ENCODE data around the gene SLC38A4.
"Not testable (repeated sequence)": the region's sequence is repeated elsewhere in the genome, so short reads cannot be mapped to it uniquely, and the experiment has no call there.

SLC38A4 gene

DNA sequence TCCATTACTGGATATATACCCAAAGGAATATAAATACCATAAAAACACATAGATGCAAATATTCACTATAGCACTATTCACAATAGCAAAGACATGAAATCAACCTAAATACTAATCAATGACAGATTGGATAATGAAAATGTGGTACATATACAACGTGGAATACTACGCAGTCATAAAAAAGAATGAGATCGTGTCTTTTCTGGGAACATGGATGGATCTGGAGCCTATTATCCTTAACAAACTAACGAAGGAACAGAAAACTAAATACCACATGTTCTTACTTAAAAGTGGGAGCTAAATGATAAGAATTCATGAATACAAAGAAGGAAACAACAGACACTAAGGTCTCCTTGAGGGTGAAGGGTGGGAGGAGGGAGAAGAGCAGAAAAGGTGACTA lies 76.5 kb downstream of the SLC38A4 start:
- no peak for DNase-seq
- TF ChIP-seq CTCF (IDR thresholded peaks at IDR 0.05; ENCODE audit: low read depth, low read length), result no peak
- Histone ChIP-seq H3K27me3 (no peaks in the 10 kb centered on the region), H3K36me3 (no peaks in the 10 kb centered on the region), H3K4me1 (no peaks in the 10 kb centered on the region), H3K4me3 (ENCODE audit: low read depth, low read length) (no peak overlapping the region), H3K9me3 (no peaks in the 10 kb centered on the region)

GRCh38 chr12:46744283-46744682 lies 81.5 kb downstream of the SLC38A4 start:
- TF ChIP-seq CTCF (IDR thresholded peaks at IDR 0.05; ENCODE audit: low read depth, low read length), result no peak
- Histone ChIP-seq H3K4me1 (no peaks in the 10 kb centered on the region), H3K4me3 (ENCODE audit: low read depth, low read length) (no peak overlapping the region), H3K36me3 (no peaks in the 10 kb centered on the region), H3K9me3 (no peaks in the 10 kb centered on the region), H3K27me3 (no peaks in the 10 kb centered on the region)
- no peak for DNase-seq

GRCh38 chr12:46743456-46743855 lies 82.3 kb downstream of the SLC38A4 start:
- TF ChIP-seq CTCF (IDR thresholded peaks at IDR 0.05; ENCODE audit: low read depth, low read length), result no peak
- Histone ChIP-seq H3K27me3 (no peaks in the 10 kb centered on the region), H3K36me3 (no peaks in the 10 kb centered on the region), H3K4me3 (ENCODE audit: low read depth, low read length) (no peak overlapping the region), H3K4me1 (no peaks in the 10 kb centered on the region), H3K9me3 (no peaks in the 10 kb centered on the region)
- no peak for DNase-seq

GRCh38 chr12:46742271-46742670 lies 83.5 kb downstream of the SLC38A4 start:
- not testable (repeated sequence) for H3K4me1 ChIP-seq; H3K4me3 ChIP-seq (ENCODE audit: low read depth, low read length); DNase-seq; H3K9me3 ChIP-seq; H3K36me3 ChIP-seq; H3K27me3 ChIP-seq

DNA sequence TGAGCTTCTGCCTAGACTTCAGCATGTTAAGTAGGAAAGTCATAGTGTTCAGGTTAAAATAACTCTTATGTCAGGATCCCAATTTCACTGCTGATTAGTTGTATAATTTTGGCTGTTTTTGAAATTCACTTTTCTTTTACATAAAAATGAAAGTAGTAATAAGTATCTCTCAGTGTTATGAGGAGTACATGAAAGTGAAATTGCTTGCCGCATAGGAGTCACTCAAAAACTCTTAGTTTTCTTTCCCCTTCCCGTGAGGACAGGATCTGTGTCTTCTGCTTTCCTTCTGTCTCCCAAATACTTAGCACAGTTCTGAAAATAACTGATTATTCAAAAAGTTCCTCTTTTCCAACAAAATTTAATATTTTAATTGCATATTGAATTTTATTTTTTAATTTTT lies 100.5 kb downstream of the SLC38A4 start:
- DNase-seq, result no peak
- H3K9me3 ChIP-seq, result no peaks in the 10 kb centered on the region
- no peaks in the 10 kb centered on the region for H3K4me1 ChIP-seq
- no peaks in the 10 kb centered on the region for H3K27me3 ChIP-seq
- H3K36me3 ChIP-seq, result no peaks in the 10 kb centered on the region
- no peak for TF ChIP-seq CTCF (IDR thresholded peaks at IDR 0.05; ENCODE audit: low read depth, low read length)
- H3K4me3 ChIP-seq (ENCODE audit: low read depth, low read length), result no peak overlapping the region

- no peaks in the 10 kb centered on the region for H3K27me3 ChIP-seq
- H3K4me1 ChIP-seq, result no peaks in the 10 kb centered on the region
- no peaks in the 10 kb centered on the region for H3K9me3 ChIP-seq
- H3K36me3 ChIP-seq, result no peaks in the 10 kb centered on the region
- no peak for DNase-seq
- no peak for TF ChIP-seq CTCF (IDR thresholded peaks at IDR 0.05; ENCODE audit: low read depth, low read length)
- no peak overlapping the region for H3K4me3 ChIP-seq (ENCODE audit: low read depth, low read length)
Measured at GRCh38 chr12:46723629-46724419, 102.0 kb downstream of the SLC38A4 start.

Measured in BE2C (cell line).